GM19395 (cell line): Measurements from ENCODE around the gene REEP1.

Experiments
- ATAC-seq: cut with Tn5 transposase; IDR thresholded peaks from one replicate; pipeline ENCODE4 v1.9.1; 2021; ENCODE audit warnings: mild to moderate bottlenecking, moderate library complexity; ENCODE audit not compliant: unreplicated experiment

REEP1 gene, protein sequence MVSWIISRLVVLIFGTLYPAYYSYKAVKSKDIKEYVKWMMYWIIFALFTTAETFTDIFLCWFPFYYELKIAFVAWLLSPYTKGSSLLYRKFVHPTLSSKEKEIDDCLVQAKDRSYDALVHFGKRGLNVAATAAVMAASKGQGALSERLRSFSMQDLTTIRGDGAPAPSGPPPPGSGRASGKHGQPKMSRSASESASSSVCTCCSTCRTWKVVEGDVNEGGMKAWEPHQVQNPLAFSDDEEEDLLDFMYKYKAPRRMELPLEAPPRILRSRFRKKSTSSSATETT

GRCh38 chr2:86337244-86337835 is at the start of gene REEP1:
Gene REEP1, minus strand, starts transcription at chr2:86337626. Its CDS starts 116 bp downstream, at chr2:86337510.
- ATAC-seq = no peak

- no peak for ATAC-seq
These were observed 46.4 kb upstream of the REEP1 start for GRCh38 chr2:86383844-86384243.

GRCh38 chr2:86382698-86383097 is 45.3 kb upstream of the REEP1 start:
- no peak for ATAC-seq

- no peak for ATAC-seq
These were observed 44.7 kb upstream of the REEP1 start for GRCh38 chr2:86382108-86382507.

DNA sequence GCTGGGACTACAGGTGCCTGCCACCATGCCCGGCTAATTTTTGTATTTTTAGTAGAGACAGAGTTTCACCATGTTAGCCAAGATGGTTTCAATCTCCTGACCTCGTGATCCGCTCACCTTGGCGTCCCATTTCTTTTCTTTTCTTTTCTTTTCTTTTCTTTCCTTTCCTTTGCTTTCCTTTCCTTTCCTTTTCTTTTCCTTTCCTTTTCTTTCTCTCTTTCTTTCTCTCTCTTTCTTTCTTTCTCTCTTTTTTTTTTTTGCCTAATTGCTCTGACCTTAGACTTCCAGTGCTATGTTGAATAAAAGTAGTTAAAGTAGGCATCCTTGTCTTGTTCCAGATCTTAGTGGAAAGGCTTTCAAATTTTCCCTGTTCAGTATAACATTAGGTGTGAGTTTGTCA is 41.0 kb upstream of the REEP1 start:
- no peak for ATAC-seq

- no peak for ATAC-seq
These were observed 38.2 kb upstream of the REEP1 start for GRCh38 chr2:86375623-86376022.

GRCh38 chr2:86372641-86373502 is 35.4 kb upstream of the REEP1 start:
- no peak for ATAC-seq

GRCh38 chr2:86372133-86372532 is 34.7 kb upstream of the REEP1 start:
- no peak for ATAC-seq

GRCh38 chr2:86371527-86371926 is 34.1 kb upstream of the REEP1 start:
- no peak for ATAC-seq

DNA sequence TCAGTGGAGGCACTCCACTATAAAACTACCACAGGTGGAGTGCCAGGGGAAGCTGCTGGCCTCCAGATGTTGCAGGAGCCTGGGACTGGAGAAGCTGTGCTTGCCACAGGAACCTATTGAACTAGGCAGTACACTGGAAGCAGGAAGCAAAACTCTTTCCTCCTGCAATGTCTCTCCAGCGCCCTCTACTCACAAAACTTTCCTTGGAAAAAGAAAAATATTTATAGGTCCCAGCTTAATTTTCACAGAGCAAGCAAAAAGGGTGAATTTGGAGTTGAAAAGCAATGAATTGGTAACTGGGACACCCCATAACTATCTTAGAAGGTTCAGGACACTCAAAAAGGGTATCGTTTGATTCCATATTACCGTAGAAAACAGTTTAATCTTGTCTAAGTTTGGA is 33.2 kb upstream of the REEP1 start:
- no peak for ATAC-seq

- no peak for ATAC-seq
These were observed 30.9 kb upstream of the REEP1 start for GRCh38 chr2:86368161-86368824.

GRCh38 chr2:86367499-86367777 is 30.0 kb upstream of the REEP1 start:
- ATAC-seq = no peak

- ATAC-seq = no peak
These were observed 29.4 kb upstream of the REEP1 start for GRCh38 chr2:86366651-86367498.

DNA sequence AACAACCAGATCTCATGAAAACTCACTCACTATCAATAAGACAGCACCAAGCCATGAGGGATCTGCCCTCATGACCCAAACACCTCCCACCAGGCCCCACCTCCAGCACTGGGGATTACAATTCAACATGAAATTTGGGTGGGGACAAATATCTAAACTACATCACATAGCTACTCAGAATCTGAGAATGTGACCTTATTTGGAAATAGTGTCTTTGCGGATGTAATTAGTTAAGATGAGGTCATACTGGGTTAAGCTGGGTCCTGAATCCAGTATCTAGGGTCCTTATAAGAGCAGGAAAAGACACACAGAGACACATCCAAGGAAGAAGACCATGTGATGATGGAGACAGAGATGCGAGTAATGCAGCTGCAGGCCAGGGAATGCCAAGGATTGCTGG is 27.5 kb upstream of the REEP1 start:
- no peak for ATAC-seq

DNA sequence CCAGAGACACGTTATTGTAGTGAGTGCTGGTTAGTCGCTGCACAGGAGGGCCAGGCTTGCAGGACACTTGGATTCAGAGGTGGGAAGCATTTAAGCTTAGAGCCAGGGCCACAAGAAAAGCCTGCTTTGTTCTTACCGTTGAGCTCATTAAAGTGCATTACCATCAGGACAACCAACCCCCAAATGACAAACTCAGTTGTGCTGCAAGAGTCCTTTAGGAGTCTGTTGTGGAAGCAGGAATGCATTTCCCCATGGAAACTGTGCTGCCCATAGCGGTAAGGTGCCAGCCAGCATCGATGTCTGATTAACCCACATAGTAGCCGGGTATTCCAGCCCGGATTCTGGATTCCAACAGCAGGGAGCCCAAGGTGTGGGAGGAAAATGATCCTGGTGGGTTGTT is 23.4 kb upstream of the REEP1 start:
- ATAC-seq = no peak

DNA sequence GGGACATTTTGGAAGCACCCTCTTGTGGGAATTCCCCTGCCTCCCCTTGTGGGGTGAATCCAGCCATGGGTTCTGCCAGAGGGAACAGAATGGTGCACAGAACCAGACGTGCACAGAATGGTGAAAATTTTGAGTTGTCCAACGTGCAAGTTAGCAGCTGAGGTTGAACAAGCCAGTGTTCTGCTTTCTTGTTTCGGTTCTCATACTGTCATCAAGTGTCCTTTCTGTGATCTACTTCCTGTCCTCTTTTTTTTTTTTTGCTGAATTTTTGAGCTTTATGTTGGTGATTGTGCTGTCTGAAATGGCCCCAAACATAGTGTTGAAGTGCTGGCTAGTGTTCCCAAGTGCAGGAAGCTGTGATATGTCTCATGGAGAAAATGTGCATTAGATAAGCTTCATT is 21.5 kb upstream of the REEP1 start:
- peak; percentile 97 for ATAC-seq

- no peak for ATAC-seq
These were observed 20.1 kb upstream of the REEP1 start for GRCh38 chr2:86357392-86357963.

GRCh38 chr2:86352727-86353221 is 15.3 kb upstream of the REEP1 start:
- ATAC-seq = no peak

GRCh38 chr2:86352137-86352726 is 14.8 kb upstream of the REEP1 start:
- no peak for ATAC-seq

DNA sequence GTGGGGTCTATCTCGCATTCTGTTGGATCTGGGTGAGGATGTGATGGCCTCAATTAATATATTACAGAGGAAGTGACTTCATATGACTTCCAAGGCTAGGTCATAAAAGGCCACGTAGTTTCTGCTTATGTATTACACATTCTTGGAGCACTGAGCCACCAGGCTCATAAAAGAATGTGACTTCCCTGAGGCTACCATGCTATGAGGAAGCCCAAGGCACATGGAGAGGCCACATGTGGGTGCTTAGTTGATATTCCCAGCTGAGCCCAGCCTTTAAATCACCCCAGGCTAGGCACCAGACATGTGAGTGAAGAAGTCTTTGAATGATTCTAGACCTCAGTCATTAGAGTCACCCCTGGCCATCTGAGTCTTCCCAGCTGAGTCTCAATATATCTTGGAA is 13.3 kb upstream of the REEP1 start:
- ATAC-seq = no peak
